IMR-90 (cell line): ENCODE data around the gene RAB9A. TPM values are rescaled to one million over a fixed set of nuclear protein-coding genes. Genes with fewer than 3 reads are reported as not detected.

Experiments used
- ATAC-seq: fragments of 200-7000 bp; cut with Tn5 transposase; 2 replicates; pipeline ENCODE4 v1.9.1; 2020; ENCODE audit warnings: low read depth, mild to moderate bottlenecking, moderate library complexity
- BruUV-seq: library from RNA; stranded (reverse); fragments of 400-500 nt; replicated peaks from 2 replicates; lab custom pipeline; 2021; lab: Mats Ljungman, UMichigan
- CTCF ChIA-PET: fragments of 300-600 bp; formaldehyde crosslinking; extraction: SDS; loops from one replicate; lab custom pipeline; 2021; ENCODE audit warnings: antibody characterized with exemption; lab: Yijun Ruan, JAX
- POLR2A ChIA-PET: fragments of 300-600 bp; sonication (Branson Sonifier 250); formaldehyde crosslinking; loops from one replicate; lab custom pipeline; 2022; ENCODE audit warnings: antibody characterized with exemption; ENCODE audit not compliant: unreplicated experiment; lab: Charles Lee
- DNase-seq: peaks from one replicate; pipeline ENCODE4 v3.0.0; 2013
- H2AFZ ChIP-seq: replicated peaks from 2 replicates; pipeline ENCODE3; 2013; ENCODE audit warnings: low read length, mild to moderate bottlenecking; ENCODE audit not compliant: poor library complexity
- H2AK5ac ChIP-seq: 2 replicates; pipeline ENCODE4 v1.6.1; 2013; ENCODE audit warnings: low read depth, low read length, inconsistent platforms
- H2AK9ac ChIP-seq: replicated peaks from 2 replicates; pipeline ENCODE3; 2013; ENCODE audit warnings: mild to moderate bottlenecking, low read depth, low read length, moderate library complexity; ENCODE audit not compliant: poor library complexity
- H2BK120ac ChIP-seq: 2 replicates; pipeline ENCODE4 v1.6.1; 2013; ENCODE audit warnings: low read depth, low read length, inconsistent platforms
- H2BK15ac ChIP-seq: 3 replicates; pipeline ENCODE4 v1.6.1; 2013; ENCODE audit warnings: low read depth, low read length, inconsistent platforms
- H2BK20ac ChIP-seq: 2 replicates; pipeline ENCODE4 v1.6.1; 2013; ENCODE audit warnings: low read depth, mild to moderate bottlenecking, inconsistent platforms, low read length, moderate library complexity
- H2BK5ac ChIP-seq: 2 replicates; pipeline ENCODE4 v1.6.1; 2013; ENCODE audit warnings: mild to moderate bottlenecking, low read depth, low read length, inconsistent platforms; ENCODE audit not compliant: poor library complexity, severe bottlenecking
- H3K14ac ChIP-seq: replicated peaks from 2 replicates; pipeline ENCODE4 v1.6.1; 2013; ENCODE audit warnings: low read depth, low read length, inconsistent platforms
- H3K18ac ChIP-seq: 2 replicates; pipeline ENCODE4 v1.6.1; 2013; ENCODE audit warnings: low read depth, low read length, control low read depth
- H3K23ac ChIP-seq: 2 replicates; pipeline ENCODE4 v1.6.1; 2013; ENCODE audit warnings: low read depth, low read length, inconsistent platforms
- H3K27ac ChIP-seq: 2 replicates; pipeline ENCODE4 v1.5.1; 2013; ENCODE audit warnings: mild to moderate bottlenecking, control low read depth, low read length; ENCODE audit not compliant: insufficient read depth
- H3K27me3 ChIP-seq: 2 replicates; pipeline ENCODE4 v1.6.1; 2013; ENCODE audit warnings: low read length; ENCODE audit not compliant: control insufficient read depth, insufficient read depth
- H3K36me3 ChIP-seq: 2 replicates; pipeline ENCODE4 v1.6.1; 2013; ENCODE audit warnings: low read length, mixed read lengths; ENCODE audit not compliant: control insufficient read depth, insufficient read depth
- H3K4ac ChIP-seq: 2 replicates; pipeline ENCODE4 v1.6.1; 2013; ENCODE audit warnings: low read depth, low read length, inconsistent platforms
- H3K4me1 ChIP-seq: 2 replicates; pipeline ENCODE4 v1.6.1; 2013; ENCODE audit warnings: low read length, mixed read lengths; ENCODE audit not compliant: control insufficient read depth, insufficient read depth
- H3K4me2 ChIP-seq: 2 replicates; pipeline ENCODE4 v1.6.1; 2013; ENCODE audit warnings: low read depth, mild to moderate bottlenecking, control low read depth, low read length, moderate library complexity
- H3K4me3 ChIP-seq: 2 replicates; pipeline ENCODE4 v1.5.1; 2013; ENCODE audit warnings: low read depth, mild to moderate bottlenecking, control low read depth, low read length, moderate library complexity; ENCODE audit not compliant: insufficient read depth
- H3K56ac ChIP-seq: 2 replicates; pipeline ENCODE4 v1.6.1; 2013; ENCODE audit warnings: low read length, inconsistent platforms; ENCODE audit not compliant: insufficient read depth; ENCODE audit errors: extremely low read depth
- H3K79me1 ChIP-seq, 2 experiments: 2 replicates each; pipeline ENCODE4 v1.6.1; 2013; ENCODE audit warnings: low read length in 2 of 2, inconsistent platforms in 1 of 2, low read depth in 1 of 2
- H3K9ac ChIP-seq: 2 replicates; pipeline ENCODE4 v1.6.1; 2013; ENCODE audit warnings: low read depth, low read length, control low read depth
- H3K9me1 ChIP-seq: 2 replicates; pipeline ENCODE4 v1.6.1; 2013; ENCODE audit warnings: low read length, inconsistent platforms; ENCODE audit not compliant: insufficient read depth
- H3K9me3 ChIP-seq: 2 replicates; pipeline ENCODE4 v1.6.1; 2013; ENCODE audit warnings: low read length; ENCODE audit not compliant: control insufficient read depth, insufficient read depth
- H4K20me1 ChIP-seq: 2 replicates; pipeline ENCODE4 v1.6.1; 2013; ENCODE audit warnings: low read length, inconsistent platforms; ENCODE audit not compliant: insufficient read depth
- H4K5ac ChIP-seq: 2 replicates; pipeline ENCODE4 v1.6.1; 2013; ENCODE audit warnings: mild to moderate bottlenecking, low read depth, low read length, control low read depth
- H4K8ac ChIP-seq, 2 experiments: 2 replicates each; pipeline ENCODE4 v1.6.1; 2013; ENCODE audit warnings: low read depth in 2 of 2, low read length in 2 of 2, control low read depth in 1 of 2, inconsistent platforms in 1 of 2
- H4K91ac ChIP-seq: 2 replicates; pipeline ENCODE4 v1.6.1; 2013; ENCODE audit warnings: low read depth, low read length, inconsistent platforms; ENCODE audit not compliant: insufficient read depth
- CEBPB ChIP-seq: IDR thresholded peaks from 2 replicates; pipeline ENCODE4 v1.6.1; 2012; ENCODE audit warnings: low read depth, low read length, improper control_type of control experiment
- CHD1 ChIP-seq: IDR thresholded peaks from 2 replicates; pipeline ENCODE4 v1.6.1; 2012; ENCODE audit warnings: low read depth, low read length, improper control_type of control experiment
- ELK1 ChIP-seq: fragments of 150-350 bp; IDR thresholded peaks from 2 replicates; pipeline ENCODE4 v1.6.1; 2016; ENCODE audit warnings: low read depth, mild to moderate bottlenecking, low read length, moderate library complexity, borderline replicate concordance
- FOS ChIP-seq: fragments of 150-350 bp; IDR thresholded peaks from 2 replicates; pipeline ENCODE4 v1.6.1; 2016; ENCODE audit warnings: low read depth, low read length
- MAFK ChIP-seq: IDR thresholded peaks from 2 replicates; pipeline ENCODE4 v1.6.1; 2012; ENCODE audit warnings: low read depth, low read length, improper control_type of control experiment
- MAZ ChIP-seq: IDR thresholded peaks from 2 replicates; pipeline ENCODE4 v1.6.1; 2012; ENCODE audit warnings: low read depth, mild to moderate bottlenecking, low read length, improper control_type of control experiment, moderate library complexity, borderline replicate concordance
- MXI1 ChIP-seq: IDR thresholded peaks from 2 replicates; pipeline ENCODE4 v1.6.1; 2012; ENCODE audit warnings: low read depth, mild to moderate bottlenecking, low read length, moderate library complexity, borderline replicate concordance
- POLR2A ChIP-seq: IDR thresholded peaks from 2 replicates; pipeline ENCODE4 v1.6.1; 2012; ENCODE audit warnings: mild to moderate bottlenecking, low read depth, low read length
- RAD21 ChIP-seq: IDR thresholded peaks from 2 replicates; pipeline ENCODE4 v1.6.1; 2012; ENCODE audit warnings: low read length, improper control_type of control experiment
- RCOR1 ChIP-seq: IDR thresholded peaks from 2 replicates; pipeline ENCODE4 v1.6.1; 2012; ENCODE audit warnings: mild to moderate bottlenecking, low read length, improper control_type of control experiment; ENCODE audit not compliant: insufficient replicate concordance
- SMC3 ChIP-seq: fragments of 150-350 bp; IDR thresholded peaks from 2 replicates; pipeline ENCODE4 v1.6.1; 2016; ENCODE audit warnings: low read depth, mild to moderate bottlenecking, antibody characterized with exemption, low read length, moderate library complexity
- WGBS, 2 experiments: methylation state at CpG; one replicate each; pipeline versions ENCODE4 v1.1.5 to v1.1.7; 2013; ENCODE audit warnings: missing lambda C conversion rate in 2 of 2; ENCODE audit not compliant: insufficient read length in 1 of 2; ENCODE audit errors: extremely low coverage in 2 of 2; 5-methylcytosine and 5-hydroxymethylcytosine counted together
- dilution Hi-C: fragments of 300-500 bp; cut with HindIII; formaldehyde crosslinking; loops from one replicate; pipeline ENCODE4 v1.14.3; 2018; ENCODE audit warnings: low sequenced_read_pairs; ENCODE audit not compliant: unreplicated experiment
- in situ Hi-C: fragments of 300-500 bp; cut with MboI; formaldehyde crosslinking; loops from 3 replicates; pipeline ENCODE4 v1.14.3; 2019; ENCODE audit warnings: low sequenced_read_pairs, inconsistent platforms, mixed read lengths
- intact Hi-C: fragments of 100-400 bp; cut with micrococcal nuclease; formaldehyde crosslinking; loops from 2 replicates; pipeline ENCODE4 v1.10.0; 2022
- polyA plus RNA-seq, 3 experiments: library from polyadenylated mRNA; depleted of rRNA; stranded (reverse); fragments of >200 nt; gene quantifications; 2 replicates each; pipeline ENCODE4 v1.2.3, GENCODE V29; 2012; ENCODE audit warnings: low replicate concordance in 1 of 3
- total RNA-seq: library from RNA; depleted of rRNA; stranded (reverse); fragments of >200 nt; gene quantifications from 2 replicates; pipeline ENCODE4 v1.2.3, GENCODE V29; 2012

Gene RAB9A
- total and polyA plus RNA-seq, 2 of the 4 experiments (the other 2 are of a cell fraction) = 15.8 to 22.3 TPM

GRCh38 chrX:13645464-13646153 is 43.3 kb upstream of the RAB9A start:
- POLR2A ChIA-PET = interaction anchor here (0.5 kb wide), 1 partner anchor 1855 kb away, joined by 3 read pairs; the partner anchor contains the start of gene BMX
- Histone ChIP-seq H3K4me3 (no peak overlapping the region), H3K4me1 (peaks cover 6% of the 10 kb centered on the region; the same call in 1 of the 2 replicates), H3K36me3 (no peaks in the 10 kb centered on the region), H2AFZ (peak overlapping the region; percentile 58), H3K9me3 (no peaks in the 10 kb centered on the region), H4K91ac (no peak overlapping the region; the same call in 1 of the 2 replicates), H3K9me1 (no peaks in the 10 kb centered on the region), H4K20me1 (no peaks in the 10 kb centered on the region), H3K56ac (no peak overlapping the region), H2BK120ac (peak overlapping the region; percentile 41; the same call in 1 of the 2 replicates), H2BK15ac (no peak overlapping the region), H3K4me2 (no peak overlapping the region), H3K18ac (no peak overlapping the region), H4K5ac (no peak overlapping the region), H3K14ac (no peak overlapping the region), H3K27ac (peak overlapping the region; percentile 31; the same call in 1 of the 2 replicates), H3K23ac (no peak overlapping the region), H2AK9ac (no peak overlapping the region), H2BK5ac (no peak overlapping the region), H3K9ac (no peak overlapping the region), H3K4ac (no peak overlapping the region), H2AK5ac (no peak overlapping the region), H3K27me3 (no peaks in the 10 kb centered on the region), H2BK20ac (no peak overlapping the region), H3K79me1 (no peaks in the 10 kb centered on the region), H4K8ac (peak overlapping the region in 1 of 2 experiments; percentile 55; a peak in 2 of 4 replicates)
- no peak for ATAC-seq
- in situ Hi-C loops = loop anchor here (25.0 kb wide), 1 partner anchor 133 kb away; no protein-coding TSS in a partner anchor
- dilution Hi-C loops = no loop called here
- BruUV-seq = no TSS peak
- intact Hi-C loops = loop anchor here (1.0 to 10.0 kb wide), 4 partner anchors 123 to 831 kb away; no protein-coding TSS in a partner anchor
- TF ChIP-seq MXI1 (no peak), FOS (no peak), POLR2A (no peak), RAD21 (no peak), CHD1 (no peak), MAFK (no peak), SMC3 (no peak), RCOR1 (no peak), CEBPB (no peak), ELK1 (no peak), MAZ (no peak)
- CTCF ChIA-PET = interaction anchor here (0.9 to 2.3 kb wide), 10 partner anchors 11 to 172 kb away, joined by 3 to 24 read pairs (median 4); no protein-coding TSS in a partner anchor
- DNase-seq = no peak
- 60% methylated on average over 1 of the region's 9 CpGs; no CpG with 5 or more reads in 1 of the 2 experiments for WGBS, 2 experiments
